GM12878 (cell line): Measurements from ENCODE around the gene SUSD1. TPM values are rescaled to one million over a fixed set of nuclear protein-coding genes. Genes with fewer than 3 reads are reported as not detected.

Source experiments
- ATAC-seq: fragments of 200-7000 bp; cut with Tn5 transposase; 3 replicates; pipeline ENCODE4 v1.9.1; 2020; ENCODE audit warnings: mild to moderate bottlenecking, moderate library complexity
- BruUV-seq: library from RNA; stranded (reverse); fragments of 400-500 nt; replicated peaks from 2 replicates; lab custom pipeline; 2021; lab: Mats Ljungman, UMichigan
- CTCF ChIA-PET: fragments of 300-600 bp; sonication (Branson Sonifier 250); formaldehyde crosslinking; extraction: SDS; loops from one replicate; lab custom pipeline; 2021; ENCODE audit warnings: inconsistent platforms; lab: Yijun Ruan, JAX
- POLR2A ChIA-PET: fragments of 350-600 bp; formaldehyde crosslinking; extraction: SDS; loops from one replicate; lab custom pipeline; 2021; ENCODE audit warnings: inconsistent platforms; lab: Charles Lee
- RAD21 ChIA-PET: fragments of 300-600 bp; sonication (Branson Sonifier 250); formaldehyde crosslinking; loops from one replicate; lab custom pipeline; 2023; ENCODE audit warnings: antibody characterized with exemption; ENCODE audit not compliant: unreplicated experiment; lab: Charles Lee
- SMC1A ChIA-PET: fragments of 300-600 bp; sonication (Branson Sonifier 250); formaldehyde crosslinking; loops from one replicate; lab custom pipeline; 2023; ENCODE audit not compliant: unreplicated experiment, uncharacterized antibody; lab: Charles Lee
- DNase-seq: peaks from one replicate; pipeline ENCODE4 v3.0.0-alpha.2; 2011; ENCODE audit warnings: low read depth, low spot score
- FAIRE-seq: peaks from 3 replicates; lab custom pipeline; 2011; peaks lifted over from hg19 to GRCh38; lab: Jason Lieb, UNC
- H2AFZ ChIP-seq: 2 replicates; pipeline ENCODE4 v1.6.0; 2011; ENCODE audit warnings: low read depth, low read length, control low read depth; ENCODE audit not compliant: control insufficient read depth
- H3K27ac ChIP-seq: 2 replicates; pipeline ENCODE4 v1.5.1; 2011; ENCODE audit warnings: control low read depth; ENCODE audit not compliant: control insufficient read depth, insufficient read depth
- H3K27me3 ChIP-seq, 2 experiments: replicated peaks in 1 of 2; 2 replicates each; pipeline versions ENCODE4 v1.6.0 to v1.6.1; 2011; ENCODE audit warnings: low read length in 1 of 2; ENCODE audit not compliant: control insufficient read depth in 2 of 2, insufficient read depth in 2 of 2
- H3K36me3 ChIP-seq, 2 experiments: 2 replicates each; pipeline ENCODE4 v1.5.1; 2011; ENCODE audit warnings: low read length in 1 of 2; ENCODE audit not compliant: control insufficient read depth in 2 of 2, insufficient read depth in 2 of 2
- H3K4me1 ChIP-seq: 2 replicates; pipeline ENCODE4 v1.6.1; 2011; ENCODE audit warnings: mild to moderate bottlenecking, low read length, moderate library complexity, mixed read lengths; ENCODE audit not compliant: control insufficient read depth, insufficient read depth
- H3K4me2 ChIP-seq: 2 replicates; pipeline ENCODE4 v1.6.0; 2011; ENCODE audit warnings: control low read depth; ENCODE audit not compliant: control insufficient read depth, insufficient read depth
- H3K4me3 ChIP-seq: fragments of 200-600 bp; sonication (generic); 2 replicates; pipeline ENCODE4 v1.5.1; 2016
- H3K79me2 ChIP-seq: 2 replicates; pipeline ENCODE4 v1.6.0; 2011; ENCODE audit warnings: low read length; ENCODE audit not compliant: control insufficient read depth, insufficient read depth
- H3K9ac ChIP-seq: 2 replicates; pipeline ENCODE4 v1.8.0; 2011; ENCODE audit warnings: low read length, control low read depth, mixed read lengths; ENCODE audit not compliant: control insufficient read depth, insufficient read depth
- H3K9me3 ChIP-seq: replicated peaks from 3 replicates; pipeline ENCODE4 v1.5.1; 2011; ENCODE audit warnings: mild to moderate bottlenecking, low read length; ENCODE audit not compliant: control insufficient read depth, insufficient read depth
- H4K20me1 ChIP-seq: 2 replicates; pipeline ENCODE4 v1.6.0; 2011; ENCODE audit not compliant: control insufficient read depth, insufficient read depth
- ATF7 ChIP-seq: fragments of 450-650 bp; IDR thresholded peaks from 2 replicates; pipeline ENCODE4 v1.6.1; 2016; ENCODE audit warnings: low read depth, mild to moderate bottlenecking
- BCL11A ChIP-seq: IDR thresholded peaks from 2 replicates; pipeline ENCODE4 v1.6.1; 2011; ENCODE audit warnings: low read depth, low read length
- CREM ChIP-seq: IDR thresholded peaks from 2 replicates; pipeline ENCODE4 v1.6.1; 2014; ENCODE audit warnings: antibody characterized with exemption, low read depth
- DPF2 ChIP-seq: fragments of 450-650 bp; IDR thresholded peaks from 2 replicates; pipeline ENCODE4 v1.6.1; 2017; ENCODE audit warnings: mild to moderate bottlenecking
- EP300 ChIP-seq, 2 experiments: fragments of 150-350 bp in 1 of 2; IDR thresholded peaks; 2 replicates each; pipeline ENCODE4 v1.6.1; 2011 to 2012; ENCODE audit warnings: low read depth in 2 of 2, low read length in 2 of 2, borderline replicate concordance in 1 of 2, improper control_type of control experiment in 1 of 2, inconsistent platforms in 1 of 2; ENCODE audit not compliant: control insufficient read depth in 1 of 2
- ESRRA ChIP-seq: IDR thresholded peaks from 2 replicates; pipeline ENCODE4 v1.6.1; 2012; ENCODE audit warnings: mild to moderate bottlenecking, low read length, improper control_type of control experiment
- ETV6 ChIP-seq, 2 experiments: fragments of 450-650 bp in 1 of 2; IDR thresholded peaks in 1 of 2; conservative IDR thresholded peaks in 1 of 2; 2 replicates each; pipeline ENCODE4 v1.6.1; 2014; ENCODE audit warnings: antibody characterized with exemption in 1 of 2, borderline replicate concordance in 1 of 2, low read depth in 1 of 2, mild to moderate bottlenecking in 1 of 2, moderate library complexity in 1 of 2
- IRF4 ChIP-seq: IDR thresholded peaks from 2 replicates; pipeline ENCODE4 v1.6.1; 2011; ENCODE audit warnings: low read depth, low read length
- MEF2A ChIP-seq: IDR thresholded peaks from 2 replicates; pipeline ENCODE4 v1.6.1; 2011; ENCODE audit warnings: low read depth, mild to moderate bottlenecking, low read length, moderate library complexity; ENCODE audit not compliant: insufficient read depth
- PAX5 ChIP-seq: IDR thresholded peaks from 2 replicates; pipeline ENCODE4 v1.6.1; 2011; ENCODE audit warnings: low read depth, low read length, borderline replicate concordance
- SKIL ChIP-seq: fragments of 450-650 bp; IDR thresholded peaks from 2 replicates; pipeline ENCODE4 v1.6.1; 2017; ENCODE audit warnings: mild to moderate bottlenecking, low read depth, inconsistent platforms; ENCODE audit not compliant: poor library complexity, severe bottlenecking
- SMAD1 ChIP-seq: fragments of 450-650 bp; IDR thresholded peaks from 2 replicates; pipeline ENCODE4 v1.6.1; 2018; ENCODE audit warnings: mild to moderate bottlenecking, low read depth; ENCODE audit not compliant: partially characterized antibody
- SPI1 ChIP-seq: IDR thresholded peaks from 2 replicates; pipeline ENCODE4 v1.6.1; 2011; ENCODE audit warnings: low read depth, mild to moderate bottlenecking, low read length, moderate library complexity, borderline replicate concordance; ENCODE audit not compliant: insufficient read depth
- WRNIP1 ChIP-seq: IDR thresholded peaks from 2 replicates; pipeline ENCODE4 v1.6.1; 2011; ENCODE audit warnings: low read depth, low read length, improper control_type of control experiment, borderline replicate concordance
- ZBTB4 ChIP-seq: fragments of 450-650 bp; formaldehyde crosslinking; IDR thresholded peaks from 2 replicates; pipeline ENCODE4 v1.4.0; 2022; ENCODE audit warnings: mild to moderate bottlenecking, moderate library complexity
- ZNF274 ChIP-seq: IDR thresholded peaks from one replicate; pipeline ENCODE4 v1.8.0; 2011; ENCODE audit not compliant: insufficient read length, insufficient read depth
- WGBS: methylation state at CpG from one replicate; pipeline ENCODE4 v1.1.6; 2016; ENCODE audit warnings: low lambda C conversion rate; ENCODE audit not compliant: insufficient replicate concordance, insufficient coverage; ENCODE audit errors: missing lambda C conversion rate; 5-methylcytosine and 5-hydroxymethylcytosine counted together
- in situ Hi-C: fragments of 300-500 bp; cut with MboI; formaldehyde crosslinking; loops from 9 replicates; pipeline ENCODE4 v1.14.3; 2018; ENCODE audit warnings: mixed read lengths
- intact Hi-C: fragments of 100-400 bp; cut with micrococcal nuclease; formaldehyde crosslinking; loops from one replicate; pipeline ENCODE4 v1.14.2; 2022; ENCODE audit not compliant: unreplicated experiment
- polyA plus RNA-seq, 11 experiments: library from polyadenylated mRNA; depleted of rRNA in 4 of 11; unstranded in 6 of 11; stranded (reverse) in 5 of 11; fragments of >200 nt; fragmentation: Nextera tagmentation in 4 of 11; fragmentation: Illumina TruSeq in 1 of 11; extraction: Ambion mirVana in 4 of 11; extraction: Trizol in 1 of 11; gene quantifications; 1 replicate in 1 of 11; 2 replicates in 10 of 11; pipeline versions ENCODE4 v1.2.1 to v1.2.3, GENCODE V29; 2011 to 2016; ENCODE audit warnings: inconsistent platforms in 2 of 11, missing spikeins in 2 of 11, low read depth in 1 of 11
- total RNA-seq, 4 experiments: library from RNA; depleted of rRNA in 3 of 4; stranded (reverse); fragments of >200 nt in 3 of 4; fragmentation: Illumina TruSeq in 1 of 4; extraction: Trizol in 1 of 4; gene quantifications; 2 replicates each; pipeline versions ENCODE4 v1.2.1 to v1.2.3, GENCODE V29; 2013 to 2021

The SUSD1 gene
- total and polyA plus RNA-seq, 10 of the 15 experiments (the other 5 are each of a cell fraction or from before 2014, with no cell fraction given), result 6.7 to 20.8 (median 13.2) TPM

GRCh38 chr9:112031400-112031799 is 143.7 kb downstream of the SUSD1 start:
- DNase-seq, result no peak
- in situ Hi-C loops, result no loop called here
- H3K79me2 ChIP-seq, result peaks cover 24% of the 10 kb centered on the region
- peak; percentile 1 for ATAC-seq
- H4K20me1 ChIP-seq, result no peaks in the 10 kb centered on the region
- peak overlapping the region; percentile 72 for H3K9ac ChIP-seq
- BruUV-seq, result no TSS peak
- RAD21 ChIA-PET, result interaction anchor here (1.0 to 14.7 kb wide), 14 partner anchors 12 to 134 kb away, joined by 4 to 339 read pairs (median 8); partner anchors contain the start of gene UGCG
- peak overlapping the region; percentile 91 for H3K4me2 ChIP-seq
- H3K4me1 ChIP-seq, result peaks cover 61% of the 10 kb centered on the region
- H3K27me3 ChIP-seq, result no peaks in the 10 kb centered on the region
- SMC1A ChIA-PET, result interaction anchor here (0.7 to 14.5 kb wide), 12 partner anchors 15 to 272 kb away, joined by 3 to 313 read pairs (median 6); no protein-coding TSS in a partner anchor
- H3K27ac ChIP-seq, result peak overlapping the region; percentile 97
- H3K36me3 ChIP-seq, result no peaks in the 10 kb centered on the region
- H3K9me3 ChIP-seq, result no peaks in the 10 kb centered on the region
- CTCF ChIA-PET, result interaction anchor here (0.6 to 6.4 kb wide), 8 partner anchors 10 to 67 kb away, joined by 3 to 74 read pairs (median 3); no protein-coding TSS in a partner anchor
- WGBS, result 0% methylated on average over 3 of the region's 3 CpGs
- POLR2A ChIA-PET, result interaction anchor here (0.6 to 10.9 kb wide), 8 partner anchors 10 to 137 kb away, joined by 3 to 158 read pairs (median 6); partner anchors contain the start of gene UGCG
- H2AFZ ChIP-seq, result no peak overlapping the region
- no peak for FAIRE-seq
- H3K4me3 ChIP-seq, result peak overlapping the region; percentile 42; the same call in 1 of the 2 replicates
- intact Hi-C loops, result loop anchor here (1.0 kb wide), 1 partner anchor 43 kb away; no protein-coding TSS in a partner anchor
- TF ChIP-seq MEF2A (peak; percentile 66), SMAD1 (peak; percentile 31), SKIL (peak; percentile 20), ZNF274 (no peak), CREM (peak; percentile 64), EP300 (IDR thresholded peaks at IDR 0.05; ENCODE audit: borderline replicate concordance in 1 of 2, control insufficient read depth in 1 of 2, low read depth in 2 of 2, low read length in 2 of 2) (peak; percentile 73 to 82; a peak in 3 of 4 replicates), BCL11A (peak; percentile 70), ETV6 (conservative IDR thresholded peaks at IDR 0.05 in 1 of 2, IDR thresholded peaks at IDR 0.05 in 1 of 2; ENCODE audit: borderline replicate concordance in 1 of 2, low read depth in 1 of 2) (peak in 1 of 2 experiments; percentile 72; a peak in 2 of 4 replicates), WRNIP1 (no peak), ATF7 (peak; percentile 98), ZBTB4 (CRISPR knock-in tag) (no peak), ESRRA (no peak), SPI1 (peak; percentile 66; the same call in 1 of the 2 replicates), PAX5 (peak; percentile 11; the same call in 1 of the 2 replicates), DPF2 (no peak), IRF4 (peak; percentile 44; the same call in 1 of the 2 replicates)
